Activated CD4-positive, alpha-beta T cell treated with anti-CD3 and anti-CD28 coated beads for 36 hours (primary cell): ENCODE results near the gene ARHGAP27. TPM values are rescaled to one million over a fixed set of nuclear protein-coding genes. Genes with fewer than 3 reads are reported as not detected.

Experiments used
- ATAC-seq: fragments of 200-7000 bp; cut with Tn5 transposase; one replicate; pipeline ENCODE4 v1.10.0; 2021; ENCODE audit warnings: mild to moderate bottlenecking, moderate library complexity
- CTCF ChIA-PET: fragments of 350-600 bp; sonication (Branson Sonifier 250); formaldehyde crosslinking; loops from one replicate; lab custom pipeline; 2021; ENCODE audit warnings: antibody characterized with exemption; lab: Charles Lee
- POLR2A ChIA-PET: fragments of 350-600 bp; sonication (Branson Sonifier 250); formaldehyde crosslinking; loops from one replicate; lab custom pipeline; 2021; ENCODE audit warnings: antibody characterized with exemption, inconsistent platforms; lab: Charles Lee
- DNase-seq: peaks from one replicate; pipeline ENCODE4 v3.0.0-alpha.2; 2020
- H3K27ac Mint-ChIP-seq: one replicate; pipeline ENCODE4 v1.8.0; 2021; ENCODE audit warnings: mixed read lengths
- H3K27me3 Mint-ChIP-seq: one replicate; pipeline ENCODE4 v1.8.0; 2021; ENCODE audit warnings: mixed read lengths
- H3K36me3 Mint-ChIP-seq: one replicate; pipeline ENCODE4 v1.8.0; 2021; ENCODE audit warnings: low read depth, mixed read lengths
- H3K4me1 Mint-ChIP-seq: one replicate; pipeline ENCODE4 v1.8.0; 2021; ENCODE audit warnings: mixed read lengths
- H3K4me3 Mint-ChIP-seq: one replicate; pipeline ENCODE4 v1.8.0; 2021; ENCODE audit warnings: mild to moderate bottlenecking, moderate library complexity, mixed read lengths
- H3K9me3 Mint-ChIP-seq: one replicate; pipeline ENCODE4 v1.8.0; 2021; ENCODE audit warnings: low read depth, mixed read lengths
- intact Hi-C, 2 experiments: fragments of 100-400 bp; cut with DNase I in 1 of 2; cut with micrococcal nuclease in 1 of 2; formaldehyde crosslinking; loops; one replicate each; pipeline versions ENCODE4 v1.14.2 to v1.15.1; 2022 to 2024; cut with DNase I, micrococcal nuclease
- total RNA-seq, 2 experiments: library from RNA; stranded (reverse); gene quantifications; one replicate each; pipeline ENCODE4 v1.2.3, GENCODE V29; 2021

The ARHGAP27 gene
- total RNA-seq, 2 experiments from 2014 or later = 43.2 to 43.5 TPM

DNA sequence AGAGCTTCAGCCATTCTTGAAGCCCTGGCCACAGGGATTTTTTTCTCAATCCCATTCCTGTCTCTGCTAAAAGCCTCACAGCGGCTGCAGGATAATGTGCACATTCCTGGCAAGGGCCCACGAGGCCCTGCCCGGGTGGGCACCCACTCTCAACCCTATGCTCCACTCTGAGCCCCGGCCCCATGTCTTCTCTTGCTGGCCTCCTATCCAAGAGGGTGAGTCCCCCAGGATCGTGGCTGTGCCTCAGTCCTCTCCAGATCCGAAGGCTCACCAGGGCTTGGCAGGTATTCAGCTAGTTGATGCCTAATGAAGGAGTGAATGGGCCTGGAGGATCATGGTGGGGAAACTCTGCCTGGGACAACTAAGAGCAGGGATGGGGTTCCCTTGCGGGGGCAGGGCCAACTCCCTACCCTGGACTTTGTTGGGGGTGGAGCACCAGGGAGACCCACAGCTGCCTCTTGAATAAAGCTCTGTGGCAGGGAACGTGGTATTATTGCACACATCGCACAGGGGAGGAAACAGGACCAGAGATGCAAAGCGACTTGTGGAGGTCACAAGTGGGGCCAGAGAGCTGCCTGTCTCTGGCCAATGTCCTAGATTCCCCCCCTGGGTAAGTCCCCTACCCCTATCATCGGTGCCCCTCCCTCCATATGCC, 5.4 kb downstream of the ARHGAP27 start:
- H3K27me3 Mint-ChIP-seq = peaks cover 6% of the 10 kb centered on the region
- H3K4me1 Mint-ChIP-seq = peaks cover 21% of the 10 kb centered on the region

DNA sequence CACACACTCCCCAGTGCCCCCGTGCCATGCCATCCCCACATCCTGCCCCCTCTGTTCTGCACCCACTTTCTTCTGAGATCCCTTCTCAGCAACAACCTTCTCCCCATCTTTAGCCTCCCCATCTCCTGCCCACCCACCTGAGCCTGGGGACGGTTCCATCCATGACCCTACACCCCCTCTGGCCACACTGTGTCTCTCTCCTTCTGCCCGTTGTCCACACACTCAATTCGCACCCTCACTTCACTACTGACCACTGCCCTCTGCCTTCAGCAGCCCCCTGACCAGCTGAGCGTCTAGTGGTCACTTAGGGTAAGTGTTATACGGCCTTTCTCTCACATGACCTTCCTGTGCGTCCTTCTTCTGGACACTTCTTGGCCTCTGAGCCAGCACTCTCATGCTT, 6.1 kb downstream of the ARHGAP27 start:
- intact Hi-C loops = loop anchor here (5.0 to 10.0 kb wide), 2 partner anchors 166 to 408 kb away; no protein-coding TSS in a partner anchor
- Mint-ChIP-seq H3K4me3 (no peak overlapping the region), H3K4me1 (peaks cover 21% of the 10 kb centered on the region), H3K27me3 (peaks cover 6% of the 10 kb centered on the region), H3K9me3 (no peaks in the 10 kb centered on the region), H3K27ac (no peak overlapping the region), H3K36me3 (no peaks in the 10 kb centered on the region)
- CTCF ChIA-PET = interaction anchor here (0.8 kb wide), 1 partner anchor 30 kb away, joined by 3 read pairs; no protein-coding TSS in a partner anchor
- POLR2A ChIA-PET = no interaction called here
- DNase-seq (no peak), ATAC-seq (no peak)

More for the DNA sequence above, 5.4 kb downstream of the ARHGAP27 start:
- H3K9me3 Mint-ChIP-seq = no peaks in the 10 kb centered on the region
- no peaks in the 10 kb centered on the region for H3K36me3 Mint-ChIP-seq
- intact Hi-C loops = loop anchor here (5.0 to 10.0 kb wide), 2 partner anchors 165 to 407 kb away; no protein-coding TSS in a partner anchor
- POLR2A ChIA-PET = no interaction called here
- ATAC-seq (no peak), DNase-seq (no peak)
- no peak overlapping the region for H3K27ac Mint-ChIP-seq
- CTCF ChIA-PET = interaction anchor here (0.7 to 1.7 kb wide), 5 partner anchors 12 to 428 kb away, joined by 3 to 6 read pairs (median 4); no protein-coding TSS in a partner anchor
- H3K4me3 Mint-ChIP-seq = no peak overlapping the region

DNA sequence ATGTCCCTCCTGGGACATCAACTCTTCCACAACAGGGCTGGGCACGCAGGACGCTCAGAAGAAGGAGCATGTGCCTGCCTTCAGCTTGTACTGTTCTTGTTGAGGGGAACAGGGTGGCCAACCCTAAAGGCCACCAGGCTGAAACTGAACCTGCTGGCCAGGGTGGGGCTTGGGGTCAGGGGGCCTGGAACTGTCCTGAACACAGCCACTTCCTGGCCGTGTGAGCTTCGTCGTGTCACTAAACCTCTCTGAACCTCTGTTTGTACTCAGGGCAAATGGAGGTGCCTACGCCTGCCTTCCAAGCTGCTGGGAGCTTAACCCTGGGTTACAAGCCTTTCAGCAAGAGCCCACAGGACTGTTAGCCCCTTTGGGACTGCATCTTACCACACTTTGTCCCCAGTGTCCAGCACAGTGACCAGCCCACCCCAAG, 6.7 kb downstream of the ARHGAP27 start:
- ChIA-PET CTCF (interaction anchor here (0.7 to 0.8 kb wide), 2 partner anchors 11 to 29 kb away, joined by 3 read pairs; no protein-coding TSS in a partner anchor), POLR2A (no interaction called here)
- no peak overlapping the region for H3K4me3 Mint-ChIP-seq
- ATAC-seq = no peak
- H3K4me1 Mint-ChIP-seq = peaks cover 18% of the 10 kb centered on the region
- H3K27ac Mint-ChIP-seq = no peak overlapping the region
- DNase-seq = no peak
- peaks cover 6% of the 10 kb centered on the region for H3K27me3 Mint-ChIP-seq
- no peaks in the 10 kb centered on the region for H3K9me3 Mint-ChIP-seq
- intact Hi-C loops = loop anchor here (5.0 to 10.0 kb wide), 2 partner anchors 166 to 409 kb away; no protein-coding TSS in a partner anchor
- no peaks in the 10 kb centered on the region for H3K36me3 Mint-ChIP-seq

DNA sequence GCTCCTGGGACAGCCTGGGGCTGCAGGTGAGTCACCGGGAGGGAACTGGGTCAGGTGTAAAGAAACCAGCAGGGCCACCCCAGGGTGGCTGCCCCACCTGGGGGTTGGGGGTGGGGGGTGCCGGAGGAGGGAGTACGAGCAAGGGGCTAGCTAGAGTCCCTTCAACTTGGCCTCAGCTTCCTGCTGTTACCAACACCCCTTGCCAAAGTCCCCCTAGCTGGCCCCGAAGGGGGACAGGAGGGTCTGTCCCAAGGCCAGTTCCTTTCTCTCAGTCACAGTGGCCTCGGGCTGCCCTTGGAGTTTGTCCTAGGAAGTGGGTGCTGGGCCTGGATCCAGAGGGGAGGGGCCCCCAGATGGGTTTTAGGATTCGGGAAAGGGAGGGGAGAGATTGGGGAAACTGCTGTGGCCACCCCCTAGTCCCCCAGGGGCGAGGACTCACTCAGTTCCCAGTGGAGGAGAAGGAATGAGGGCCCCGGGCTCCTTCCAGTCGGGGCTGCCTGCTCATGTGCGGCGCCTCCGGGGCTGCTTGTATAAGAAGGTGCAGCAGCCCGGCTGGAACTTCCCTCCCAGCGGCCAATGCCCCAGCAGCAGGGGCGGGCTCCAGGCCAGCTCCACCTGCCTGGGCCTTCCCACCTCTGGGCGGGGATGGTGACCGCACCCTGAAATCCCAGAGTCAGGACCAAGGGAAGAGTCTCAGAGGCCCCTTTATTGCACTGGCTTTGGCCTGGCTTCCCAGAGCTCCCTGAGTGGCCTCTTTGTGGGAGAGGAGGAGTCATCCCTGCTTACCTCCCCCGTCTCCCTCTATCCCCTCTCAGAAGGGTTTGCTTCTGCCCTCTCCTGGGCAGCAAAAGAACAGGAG, 7.3 kb downstream of the ARHGAP27 start:
- DNase-seq (no peak), ATAC-seq (no peak)
- H3K4me3 Mint-ChIP-seq = no peak overlapping the region
- POLR2A ChIA-PET = no interaction called here
- no peaks in the 10 kb centered on the region for H3K36me3 Mint-ChIP-seq
- H3K9me3 Mint-ChIP-seq = no peaks in the 10 kb centered on the region
- CTCF ChIA-PET = interaction anchor here (0.7 to 0.8 kb wide), 3 partner anchors 10 to 28 kb away, joined by 3 to 4 read pairs (median 3); no protein-coding TSS in a partner anchor
- H3K27me3 Mint-ChIP-seq = peaks cover 6% of the 10 kb centered on the region
- H3K27ac Mint-ChIP-seq = no peak overlapping the region
- H3K4me1 Mint-ChIP-seq = peaks cover 12% of the 10 kb centered on the region
- intact Hi-C loops = loop anchor here (5.0 to 10.0 kb wide), 2 partner anchors 167 to 409 kb away; no protein-coding TSS in a partner anchor

DNA sequence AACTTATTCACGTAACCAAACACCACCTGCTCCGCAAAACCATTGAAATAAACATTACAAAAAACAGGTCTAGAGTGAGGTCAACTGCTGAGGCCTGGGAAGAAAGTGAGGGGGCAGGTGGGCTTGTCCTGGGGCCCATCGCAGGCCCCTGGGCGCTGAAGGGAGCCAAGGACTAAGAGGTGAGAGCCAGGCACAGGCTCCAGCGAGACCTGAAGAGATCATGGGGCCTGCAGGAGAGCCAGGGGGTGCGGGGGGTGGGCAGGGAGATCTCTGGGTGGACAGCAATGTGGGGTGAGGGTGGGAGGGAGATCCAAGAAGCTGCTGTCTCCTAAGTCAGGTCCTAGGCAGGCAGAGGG, 7.9 kb downstream of the ARHGAP27 start:
- POLR2A ChIA-PET = no interaction called here
- intact Hi-C loops = loop anchor here (5.0 to 10.0 kb wide), 2 partner anchors 168 to 410 kb away; no protein-coding TSS in a partner anchor
- H3K27ac Mint-ChIP-seq = no peak overlapping the region
- peaks cover 6% of the 10 kb centered on the region for H3K27me3 Mint-ChIP-seq
- ATAC-seq (no peak), DNase-seq (no peak)
- no peak overlapping the region for H3K4me3 Mint-ChIP-seq
- no peaks in the 10 kb centered on the region for H3K9me3 Mint-ChIP-seq
- no peaks in the 10 kb centered on the region for H3K36me3 Mint-ChIP-seq
- H3K4me1 Mint-ChIP-seq = peaks cover 11% of the 10 kb centered on the region
- CTCF ChIA-PET = interaction anchor here (1.3 kb wide), 1 partner anchor 27 kb away, joined by 3 read pairs; no protein-coding TSS in a partner anchor

DNA sequence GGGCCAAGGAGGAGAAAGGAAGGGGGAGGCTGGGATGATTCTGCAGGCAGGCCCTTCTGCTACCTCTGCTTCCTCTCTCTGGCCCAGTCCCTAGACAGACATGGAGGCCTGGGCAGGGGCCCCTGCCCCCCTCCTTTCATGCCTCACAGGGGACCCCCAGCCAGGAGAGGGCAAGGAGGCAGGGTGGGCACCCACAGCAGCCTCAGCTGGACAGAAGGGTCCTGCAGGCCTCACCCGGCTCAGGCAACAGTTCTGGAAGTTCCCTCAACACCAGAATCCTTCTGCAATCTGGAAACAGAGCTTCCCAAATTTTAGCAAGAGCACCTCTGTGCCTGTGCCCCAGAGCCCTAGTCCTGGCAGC, 8.7 kb downstream of the ARHGAP27 start:
- POLR2A ChIA-PET = no interaction called here
- ATAC-seq = no peak
- H3K27me3 Mint-ChIP-seq = peaks cover 6% of the 10 kb centered on the region
- H3K36me3 Mint-ChIP-seq = no peaks in the 10 kb centered on the region
- DNase-seq = no peak
- no peaks in the 10 kb centered on the region for H3K9me3 Mint-ChIP-seq
- H3K27ac Mint-ChIP-seq = no peak overlapping the region
- H3K4me3 Mint-ChIP-seq = no peak overlapping the region
- CTCF ChIA-PET = interaction anchor here (0.7 to 1.3 kb wide), 2 partner anchors 27 to 33 kb away, joined by 3 read pairs; no protein-coding TSS in a partner anchor
- H3K4me1 Mint-ChIP-seq = peaks cover 9% of the 10 kb centered on the region
- intact Hi-C loops = loop anchor here in 1 of 2 experiments (10.0 kb wide), 1 partner anchor 411 kb away; no protein-coding TSS in a partner anchor

DNA sequence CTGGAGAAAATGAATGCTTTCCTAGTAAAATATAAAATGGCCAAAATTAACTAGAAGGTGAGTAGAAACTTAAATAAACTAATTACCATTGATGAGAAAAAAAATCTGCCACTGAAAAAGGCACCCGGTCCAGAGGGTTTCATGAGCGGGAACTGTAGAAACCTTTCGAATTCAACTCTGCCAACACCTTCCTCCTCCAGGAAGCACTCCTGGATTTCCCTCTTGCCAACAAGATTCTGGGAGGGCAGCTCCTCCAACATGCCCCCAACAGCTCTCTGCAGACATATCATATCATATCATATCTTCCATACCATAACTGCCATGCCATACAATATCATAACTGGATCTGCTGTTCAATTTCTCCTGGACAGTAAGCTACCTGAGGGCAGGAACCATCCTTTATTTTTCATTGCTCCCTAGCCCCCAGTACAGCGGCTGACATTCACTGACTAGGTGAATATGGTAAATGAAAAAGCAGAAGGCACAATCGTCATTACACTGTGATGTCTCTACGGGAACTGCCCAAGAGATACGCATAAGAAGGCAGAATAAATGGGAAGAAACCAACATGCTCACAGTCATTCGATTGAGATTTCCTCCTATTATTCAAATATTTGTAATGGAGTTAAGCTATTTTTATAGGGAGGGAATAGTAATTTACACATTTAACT, 9.2 kb downstream of the ARHGAP27 start:
- CTCF ChIA-PET = interaction anchor here (0.7 to 1.3 kb wide), 2 partner anchors 26 to 32 kb away, joined by 3 read pairs; no protein-coding TSS in a partner anchor
- intact Hi-C loops = loop anchor here in 1 of 2 experiments (10.0 kb wide), 1 partner anchor 411 kb away; no protein-coding TSS in a partner anchor
- POLR2A ChIA-PET = no interaction called here
- DNase-seq (no peak), ATAC-seq (no peak)
- H3K36me3 Mint-ChIP-seq = no peaks in the 10 kb centered on the region
- H3K27me3 Mint-ChIP-seq = peaks cover 3% of the 10 kb centered on the region
- H3K4me3 Mint-ChIP-seq = no peak overlapping the region
- no peaks in the 10 kb centered on the region for H3K9me3 Mint-ChIP-seq
- H3K27ac Mint-ChIP-seq = no peak overlapping the region
- peaks cover 4% of the 10 kb centered on the region for H3K4me1 Mint-ChIP-seq

DNA sequence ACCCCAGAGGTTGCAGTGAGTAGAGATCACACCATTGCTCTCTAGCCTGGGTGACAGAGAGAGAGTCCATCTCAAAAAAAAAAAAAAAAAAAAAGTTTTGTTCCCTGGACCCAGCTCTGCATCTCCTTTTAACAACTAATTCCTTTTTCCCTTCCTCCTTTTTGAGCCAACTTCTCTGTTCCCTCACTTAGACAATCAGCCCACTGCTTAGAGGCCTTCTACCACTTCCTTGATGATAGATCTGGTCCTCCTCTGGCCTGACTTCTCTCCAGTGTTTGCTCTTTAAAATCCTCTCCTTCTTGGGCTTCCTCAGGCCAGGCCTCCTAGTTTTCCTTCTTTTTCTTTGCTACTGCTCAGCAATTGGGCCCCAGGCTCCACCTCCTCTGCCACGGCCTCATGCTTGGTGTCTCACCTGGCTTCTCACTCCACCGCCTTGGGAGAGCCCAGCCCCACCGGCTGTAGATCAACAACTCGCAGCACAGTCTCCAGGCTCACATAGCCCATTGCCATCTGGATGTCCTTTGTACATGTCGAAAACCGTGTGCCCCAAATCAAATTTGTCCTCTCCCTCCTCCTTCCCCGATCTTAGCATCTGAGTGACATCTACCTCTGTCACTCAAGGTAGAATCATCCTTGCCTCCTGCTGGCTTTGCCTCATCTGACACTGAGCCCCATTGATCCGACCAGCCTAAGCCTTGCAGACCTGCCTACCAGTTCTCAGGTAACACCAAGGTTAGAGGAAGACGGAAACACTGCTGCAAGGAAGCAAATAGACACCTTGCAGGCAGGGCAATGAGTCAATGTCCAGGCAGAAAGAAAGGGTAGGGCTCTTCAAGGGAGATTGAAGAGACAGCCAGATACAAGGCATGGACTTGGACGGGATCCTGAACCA, 17.4 kb downstream of the ARHGAP27 start:
- Mint-ChIP-seq H3K27me3 (no peaks in the 10 kb centered on the region), H3K4me3 (no peak overlapping the region), H3K27ac (peak overlapping the region; percentile 39), H3K4me1 (peaks cover 18% of the 10 kb centered on the region), H3K9me3 (no peaks in the 10 kb centered on the region), H3K36me3 (no peaks in the 10 kb centered on the region)
- CTCF ChIA-PET = interaction anchor here (0.6 to 0.9 kb wide), 4 partner anchors 10 to 551 kb away, joined by 3 read pairs; no protein-coding TSS in a partner anchor
- POLR2A ChIA-PET = no interaction called here
- ATAC-seq (no peak), DNase-seq (no peak)
- intact Hi-C loops = no loop called here

DNA sequence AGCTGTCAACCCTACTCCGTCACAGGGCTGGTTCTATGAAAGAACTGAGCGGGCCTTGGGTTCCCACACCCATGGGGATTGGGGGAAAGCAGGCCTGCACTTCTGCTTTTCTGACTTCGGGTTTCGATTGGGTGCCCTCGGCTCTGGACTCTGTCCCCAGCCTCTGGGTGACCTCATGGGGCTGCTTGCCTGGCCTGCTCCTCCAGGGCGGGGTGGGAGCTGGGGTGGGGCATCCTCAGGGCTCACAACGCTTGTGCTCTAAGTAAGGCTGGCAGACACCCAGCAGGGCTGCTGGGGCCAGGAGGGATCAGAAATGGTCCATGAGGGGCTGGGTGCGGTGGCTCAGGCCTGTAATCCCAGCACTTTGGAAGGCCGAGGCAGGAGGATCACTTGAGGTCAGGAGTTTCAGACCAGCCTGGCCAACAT, 19.2 kb downstream of the ARHGAP27 start:
- ChIA-PET POLR2A (no interaction called here), CTCF (interaction anchor here (0.6 kb wide), 2 partner anchors 124 to 249 kb away, joined by 3 read pairs; no protein-coding TSS in a partner anchor)
- Mint-ChIP-seq H3K4me1 (peaks cover 26% of the 10 kb centered on the region), H3K36me3 (peaks cover 1% of the 10 kb centered on the region), H3K9me3 (no peaks in the 10 kb centered on the region), H3K27me3 (no peaks in the 10 kb centered on the region), H3K27ac (no peak overlapping the region), H3K4me3 (no peak overlapping the region)
- no peak for DNase-seq
- no peak for ATAC-seq
- intact Hi-C loops = no loop called here
